ENCODE measurements around the gene SCAPER.

DNA sequence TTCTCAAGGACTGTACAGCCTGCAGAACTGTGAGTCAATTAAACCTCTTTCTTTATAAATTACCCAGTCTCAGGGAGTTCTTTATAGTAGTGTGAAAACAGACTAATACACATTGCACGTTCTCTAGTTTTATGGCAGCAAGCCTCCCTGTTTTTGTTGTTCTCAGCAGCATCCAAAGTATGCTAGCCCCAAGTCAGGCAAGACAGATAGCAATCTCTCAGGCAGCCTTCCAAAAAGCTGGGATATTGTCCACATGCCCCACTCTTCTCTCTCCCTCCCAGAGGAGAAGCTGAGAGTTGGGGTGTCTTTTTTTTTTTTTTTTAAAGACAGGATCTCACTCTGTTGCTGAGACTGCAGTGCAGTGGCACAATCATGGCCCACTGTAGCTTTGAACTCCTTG lies 438.0 kb downstream of the SCAPER start:
- TF ChIP-seq CTCF (conservative IDR thresholded peaks at IDR 0.05; ENCODE audit: low read length) (no peak), EZH2phosphoT487 (IDR thresholded peaks at IDR 0.05; ENCODE audit: borderline replicate concordance, low read depth, low read length) (no peak)

Data from OCI-LY7 (cell line).